Spleen (tissue), 11 donors: ENCODE measurements around the gene ALG14. TPM values are rescaled to one million over a fixed set of nuclear protein-coding genes. Genes with fewer than 3 reads are reported as not detected.

ENCODE experiments used
- DNase-seq: peaks from one replicate; pipeline ENCODE4 v3.0.0-alpha.2; 2020
- H3K27ac ChIP-seq, 8 donors: fragments of 200-600 bp; sonication (generic) in 7 of 8; 1 replicate in 4 of 8; 2 replicates in 4 of 8; pipeline versions ENCODE4 v1.5.0 to v1.8.0; 2016 to 2021; ENCODE audit warnings: inconsistent platforms in 4 of 8, mild to moderate bottlenecking in 4 of 8, moderate library complexity in 1 of 8
- H3K27me3 ChIP-seq, 7 donors: fragments of 200-600 bp; sonication (generic) in 6 of 7; replicated peaks in 1 of 7; 1 replicate in 4 of 7; 2 replicates in 3 of 7; pipeline versions ENCODE4 v1.5.0 to v1.8.0; 2016 to 2021; ENCODE audit warnings: inconsistent platforms in 3 of 7, mild to moderate bottlenecking in 1 of 7
- H3K36me3 ChIP-seq, 6 donors: fragments of 200-600 bp; sonication (generic) in 5 of 6; 1 replicate in 4 of 6; 2 replicates in 2 of 6; pipeline versions ENCODE4 v1.5.0 to v1.8.0; 2016 to 2021; ENCODE audit warnings: inconsistent platforms in 2 of 6
- H3K4me1 ChIP-seq, 6 donors: fragments of 200-600 bp; sonication (generic) in 5 of 6; 1 replicate in 3 of 6; 2 replicates in 3 of 6; pipeline versions ENCODE4 v1.5.0 to v1.8.0; 2016 to 2021; ENCODE audit warnings: inconsistent platforms in 3 of 6
- H3K4me3 ChIP-seq, 8 donors: fragments of 200-600 bp; sonication (generic) in 7 of 8; 1 replicate in 4 of 8; 2 replicates in 4 of 8; pipeline versions ENCODE4 v1.5.0 to v1.8.0; 2016 to 2021; ENCODE audit warnings: inconsistent platforms in 4 of 8, mild to moderate bottlenecking in 4 of 8, moderate library complexity in 2 of 8
- H3K9me3 ChIP-seq, 8 donors: fragments of 200-600 bp; sonication (generic) in 7 of 8; 1 replicate in 4 of 8; 2 replicates in 4 of 8; pipeline versions ENCODE4 v1.5.0 to v1.8.0; 2016 to 2021; ENCODE audit warnings: inconsistent platforms in 4 of 8
- POLR2A ChIP-seq, 3 donors: fragments of 450-650 bp; IDR thresholded peaks; one replicate each; pipeline ENCODE4 v1.5.1; 2017; ENCODE audit warnings: antibody characterized with exemption in 3 of 3, mild to moderate bottlenecking in 1 of 3
- POLR2AphosphoS5 ChIP-seq, 3 donors: sonication (generic); formaldehyde crosslinking; IDR thresholded peaks; one replicate each; pipeline ENCODE4 v1.5.1; 2017; ENCODE audit warnings: antibody characterized with exemption in 3 of 3
- WGBS, 5 donors: extraction: QIAGEN DNeasy Blood & Tissue Kit in 3 of 5; methylation state at CpG; one replicate each; pipeline versions ENCODE4 v1.1.5 to v1.1.7; 2013 to 2018; 5-methylcytosine and 5-hydroxymethylcytosine counted together
- intact Hi-C: fragments of 100-400 bp; cut with DNase I; formaldehyde crosslinking; loops from one replicate; pipeline ENCODE4 v1.15.0; 2023; ENCODE audit warnings: low total_unique reads
- polyA plus RNA-seq, 3 donors: library from polyadenylated mRNA; stranded (reverse); fragments of 200-250 nt; gene quantifications; one replicate each; pipeline ENCODE4 v1.2.1, GENCODE V29; 2013
- total RNA-seq, 7 donors: library from RNA; depleted of rRNA in 3 of 7; stranded (reverse); fragments of >200 nt in 3 of 7; fragmentation: NEBNext Ultra II Directional in 4 of 7; extraction: Animal tissue kit (Norgen Biotek cat#: 25700) in 4 of 7; gene quantifications; one replicate each; pipeline versions ENCODE4 v1.1.0 to v1.2.1, GENCODE V29; 2016 to 2021
- TF ChIP-seq, protein P1 (sequence below), 11 experiments: fragments of 200-600 bp in 7 of 11; fragments of 450-650 bp in 4 of 11; sonication (generic) in 4 of 11; IDR thresholded peaks in 8 of 11; conservative IDR thresholded peaks in 3 of 11; 1 replicate in 7 of 11; 2 replicates in 4 of 11; pipeline versions ENCODE4 v1.4.0 to v1.8.0; 2016 to 2021; ENCODE audit warnings: antibody characterized with exemption in 11 of 11, inconsistent platforms in 4 of 11, mild to moderate bottlenecking in 1 of 11
- donor health status: healthy with polysubstance abuse.
- donor health status: DM: no; HTN: no; CAD: no; lungs with moderate emphysema.
- donor health status: DM: no; HTN: no; CAD: no.
- donor health status: Bipolar disorder and iron deficiency.
- donor health status: healthy.
- donor health status: DM: no; HTN: no; CAD: no.
- donor health status: DM: yes; HTN: yes; CAD: no.

The ALG14 gene
- total and polyA plus RNA-seq, 10 donors, result 0.78 to 6.0 (median 1.2) TPM

DNA sequence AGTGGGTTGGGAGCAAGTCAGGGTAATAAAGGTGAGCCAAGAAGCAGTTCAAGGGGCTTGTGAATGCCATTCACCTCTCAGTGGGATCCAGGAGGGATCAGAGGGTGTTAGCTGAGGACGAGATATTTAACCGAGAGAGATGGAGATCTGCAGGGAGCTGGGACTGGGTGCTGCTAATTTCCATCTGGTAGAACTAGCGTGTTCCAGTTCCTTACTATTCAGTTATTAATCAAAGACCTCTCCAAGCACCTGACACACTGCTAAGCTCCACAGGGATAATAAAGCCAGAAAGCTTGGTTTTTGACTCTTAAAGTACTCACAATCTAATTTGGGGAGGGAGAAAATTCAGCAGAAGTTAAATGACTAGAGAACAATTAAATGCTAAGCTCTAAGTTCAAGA, 57.7 kb downstream of the ALG14 start:
- TF ChIP-seq POLR2A (IDR thresholded peaks at IDR 0.05) (no peak), POLR2AphosphoS5 (IDR thresholded peaks at IDR 0.05) (no peak)
- TF ChIP-seq, protein P1, sequence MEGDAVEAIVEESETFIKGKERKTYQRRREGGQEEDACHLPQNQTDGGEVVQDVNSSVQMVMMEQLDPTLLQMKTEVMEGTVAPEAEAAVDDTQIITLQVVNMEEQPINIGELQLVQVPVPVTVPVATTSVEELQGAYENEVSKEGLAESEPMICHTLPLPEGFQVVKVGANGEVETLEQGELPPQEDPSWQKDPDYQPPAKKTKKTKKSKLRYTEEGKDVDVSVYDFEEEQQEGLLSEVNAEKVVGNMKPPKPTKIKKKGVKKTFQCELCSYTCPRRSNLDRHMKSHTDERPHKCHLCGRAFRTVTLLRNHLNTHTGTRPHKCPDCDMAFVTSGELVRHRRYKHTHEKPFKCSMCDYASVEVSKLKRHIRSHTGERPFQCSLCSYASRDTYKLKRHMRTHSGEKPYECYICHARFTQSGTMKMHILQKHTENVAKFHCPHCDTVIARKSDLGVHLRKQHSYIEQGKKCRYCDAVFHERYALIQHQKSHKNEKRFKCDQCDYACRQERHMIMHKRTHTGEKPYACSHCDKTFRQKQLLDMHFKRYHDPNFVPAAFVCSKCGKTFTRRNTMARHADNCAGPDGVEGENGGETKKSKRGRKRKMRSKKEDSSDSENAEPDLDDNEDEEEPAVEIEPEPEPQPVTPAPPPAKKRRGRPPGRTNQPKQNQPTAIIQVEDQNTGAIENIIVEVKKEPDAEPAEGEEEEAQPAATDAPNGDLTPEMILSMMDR (IDR thresholded peaks at IDR 0.05 in 8 of 11, conservative IDR thresholded peaks at IDR 0.05 in 3 of 11), result no peak
- Histone ChIP-seq H3K4me1 (no peaks in the 10 kb centered on the region), H3K27ac (no peak overlapping the region), H3K27me3 (no peaks in the 10 kb centered on the region), H3K9me3 (no peaks in the 10 kb centered on the region), H3K4me3 (no peak overlapping the region), H3K36me3 (no peaks in the 10 kb centered on the region)
- 94 to 97% (median 96%) methylated on average over 3 of the region's 3 CpGs for WGBS, 5 donors
- intact Hi-C loops, result no loop called here
- DNase-seq, result no peak

DNA sequence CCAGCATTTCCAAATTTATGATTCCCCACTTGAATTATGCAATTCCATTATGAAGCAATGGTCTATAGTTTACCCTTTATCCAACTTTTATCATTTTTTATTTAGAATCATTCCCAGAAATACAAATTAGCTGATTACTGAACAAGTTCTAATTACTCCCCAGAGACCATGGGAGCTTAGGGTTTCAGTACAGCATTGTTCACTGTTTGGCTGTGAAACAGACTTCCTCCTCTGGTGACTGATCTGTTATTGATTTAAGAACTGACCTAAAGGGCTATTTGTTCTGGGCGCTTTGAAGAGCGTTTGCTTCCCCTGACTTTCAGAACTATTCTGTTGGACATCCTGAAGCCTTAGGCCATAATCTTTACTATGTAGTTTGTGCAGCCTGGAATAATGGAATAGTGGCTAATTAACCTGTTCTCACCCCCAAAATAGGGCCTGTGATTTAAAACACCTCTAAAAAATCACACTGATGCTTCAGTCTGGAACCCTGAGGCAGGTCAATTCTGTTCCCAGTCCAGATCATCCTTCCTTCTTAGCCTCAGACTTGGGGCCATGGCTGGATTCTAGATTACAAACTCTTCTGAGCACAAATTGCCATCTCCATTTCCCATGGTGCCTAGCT, 58.7 kb downstream of the ALG14 start:
- Histone ChIP-seq H3K4me1 (no peaks in the 10 kb centered on the region), H3K9me3 (no peaks in the 10 kb centered on the region), H3K4me3 (no peak overlapping the region), H3K27ac (no peak overlapping the region), H3K36me3 (no peaks in the 10 kb centered on the region), H3K27me3 (no peaks in the 10 kb centered on the region)
- TF ChIP-seq POLR2AphosphoS5 (IDR thresholded peaks at IDR 0.05) (no peak), POLR2A (IDR thresholded peaks at IDR 0.05) (no peak)
- TF ChIP-seq, protein P1 (IDR thresholded peaks at IDR 0.05 in 8 of 11, conservative IDR thresholded peaks at IDR 0.05 in 3 of 11), result no peak
- DNase-seq, result no peak
- intact Hi-C loops, result no loop called here
- WGBS, 5 donors, result 73 to 92% (median 82%) methylated on average over 2 of the region's 2 CpGs

DNA sequence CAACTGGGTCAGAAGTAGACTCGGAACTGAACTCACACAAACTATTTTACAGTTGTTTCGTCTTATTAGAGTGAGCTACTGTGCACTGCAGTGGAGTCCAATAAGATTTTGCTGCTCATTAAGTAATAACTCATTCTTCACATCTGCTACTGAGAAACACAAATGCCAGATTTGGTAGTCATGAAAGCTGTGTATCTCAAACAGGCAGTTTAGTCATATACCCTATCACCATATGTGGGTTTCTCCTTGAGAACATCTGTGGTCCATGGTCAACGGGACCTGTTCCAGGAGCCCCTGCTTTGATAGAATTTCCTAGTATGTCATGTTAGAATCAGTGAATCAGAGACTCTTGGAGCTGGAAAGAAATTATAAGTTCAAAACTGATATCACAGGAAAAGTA, 60.4 kb downstream of the ALG14 start:
- H3K36me3 ChIP-seq, result no peaks in the 10 kb centered on the region
- DNase-seq, result no peak
- intact Hi-C loops, result no loop called here
- no peaks in the 10 kb centered on the region for H3K27me3 ChIP-seq
- WGBS, 5 donors, result 94 to 97% (median 95%) methylated on average over 3 of the region's 3 CpGs
- H3K27ac ChIP-seq, result no peak overlapping the region
- no peaks in the 10 kb centered on the region for H3K9me3 ChIP-seq
- H3K4me1 ChIP-seq, result no peaks in the 10 kb centered on the region
- no peak overlapping the region for H3K4me3 ChIP-seq
- TF ChIP-seq POLR2A (IDR thresholded peaks at IDR 0.05), result no peak
- TF ChIP-seq, protein P1 (IDR thresholded peaks at IDR 0.05 in 8 of 11, conservative IDR thresholded peaks at IDR 0.05 in 3 of 11), result no peak
- no peak for TF ChIP-seq POLR2AphosphoS5 (IDR thresholded peaks at IDR 0.05)

DNA sequence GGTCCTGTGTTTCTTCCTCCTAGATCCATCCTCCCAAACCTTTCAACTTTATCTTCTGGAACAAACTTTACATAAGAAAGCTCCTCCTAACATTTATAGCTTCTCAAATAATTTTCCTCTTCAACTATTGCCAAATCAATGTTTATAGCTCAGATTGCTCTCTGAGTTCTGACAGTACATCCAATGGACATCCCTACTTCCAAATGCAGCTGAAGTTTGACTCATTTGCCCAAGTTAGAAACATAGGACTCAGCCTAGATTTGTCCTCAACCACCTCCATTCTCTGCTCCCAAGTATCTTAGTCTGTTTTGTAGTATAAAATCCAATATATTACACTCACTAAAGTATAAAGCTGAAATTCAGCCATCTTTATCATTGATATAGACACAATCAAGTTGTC, 62.6 kb downstream of the ALG14 start:
- H3K36me3 ChIP-seq, result no peaks in the 10 kb centered on the region
- H3K4me3 ChIP-seq, result no peak overlapping the region
- no peaks in the 10 kb centered on the region for H3K27me3 ChIP-seq
- H3K4me1 ChIP-seq, result no peaks in the 10 kb centered on the region
- intact Hi-C loops, result no loop called here
- no peak for TF ChIP-seq POLR2AphosphoS5 (IDR thresholded peaks at IDR 0.05)
- TF ChIP-seq POLR2A (IDR thresholded peaks at IDR 0.05), result no peak
- no peak overlapping the region for H3K27ac ChIP-seq
- H3K9me3 ChIP-seq, result no peaks in the 10 kb centered on the region
- DNase-seq, result no peak

DNA sequence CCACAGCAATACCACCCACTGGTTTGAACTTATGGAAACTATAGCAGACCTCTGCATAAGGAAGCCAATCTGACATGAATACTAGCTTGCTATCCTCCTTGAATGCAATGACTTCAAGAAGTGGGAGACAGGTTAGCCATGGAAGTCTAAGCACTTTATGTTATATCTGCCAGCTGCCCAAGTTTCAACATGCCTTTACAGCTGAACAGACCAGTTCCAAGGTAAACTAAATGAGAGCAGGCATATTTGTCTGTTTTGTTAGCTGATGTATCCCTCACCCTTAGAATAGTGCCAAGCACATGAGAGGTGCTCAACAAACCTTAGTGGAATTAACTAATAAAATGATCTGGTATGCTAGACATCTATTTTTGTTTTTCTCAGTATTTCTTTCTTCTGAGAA, 65.1 kb downstream of the ALG14 start:
- no peaks in the 10 kb centered on the region for H3K9me3 ChIP-seq
- no peak overlapping the region for H3K27ac ChIP-seq
- H3K4me3 ChIP-seq, result no peak overlapping the region
- intact Hi-C loops, result no loop called here
- no peaks in the 10 kb centered on the region for H3K36me3 ChIP-seq
- DNase-seq, result no peak
- TF ChIP-seq, protein P1 (IDR thresholded peaks at IDR 0.05 in 8 of 11, conservative IDR thresholded peaks at IDR 0.05 in 3 of 11), result no peak
- TF ChIP-seq POLR2AphosphoS5 (IDR thresholded peaks at IDR 0.05) (no peak), POLR2A (IDR thresholded peaks at IDR 0.05) (no peak)
- no peaks in the 10 kb centered on the region for H3K27me3 ChIP-seq
- H3K4me1 ChIP-seq, result peaks cover 0 to 10% (median 0%) of the 10 kb centered on the region in 6 donors
